Neuronal stem cell (in vitro differentiated cells): ENCODE results near the gene CADM3.
A peak's percentile ranks its signal among the peaks of the same experiment; 100 is the strongest.

Experiments
- DNase-seq: peaks from one replicate; pipeline ENCODE4 v3.0.0-alpha.2; 2013; ENCODE audit warnings: low spot score
- H2AFZ ChIP-seq: one replicate; pipeline ENCODE4 v1.6.1; 2013; ENCODE audit warnings: mild to moderate bottlenecking, low read length, inconsistent platforms
- H2AK5ac ChIP-seq: 2 replicates; pipeline ENCODE4 v1.6.1; 2013; ENCODE audit warnings: low read depth, mild to moderate bottlenecking, inconsistent platforms, low read length, moderate library complexity, mixed read lengths
- H2BK120ac ChIP-seq: 2 replicates; pipeline ENCODE4 v1.6.1; 2013; ENCODE audit warnings: low read depth, mild to moderate bottlenecking, inconsistent platforms, low read length, moderate library complexity, mixed read lengths
- H2BK12ac ChIP-seq: one replicate; pipeline ENCODE4 v1.6.1; 2013; ENCODE audit warnings: low read length, inconsistent platforms
- H2BK15ac ChIP-seq: 2 replicates; pipeline ENCODE4 v1.6.1; 2013; ENCODE audit warnings: mild to moderate bottlenecking, low read length, inconsistent platforms, mixed read lengths
- H2BK5ac ChIP-seq: one replicate; pipeline ENCODE4 v1.6.1; 2013; ENCODE audit warnings: inconsistent platforms, mild to moderate bottlenecking, low read length, moderate library complexity
- H3K14ac ChIP-seq: one replicate; pipeline ENCODE4 v1.6.1; 2013; ENCODE audit warnings: low read length, inconsistent platforms
- H3K18ac ChIP-seq: 2 replicates; pipeline ENCODE4 v1.6.1; 2013; ENCODE audit warnings: low read length, inconsistent platforms
- H3K23ac ChIP-seq: 2 replicates; pipeline ENCODE4 v1.6.1; 2013; ENCODE audit warnings: low read depth, mild to moderate bottlenecking, mixed read lengths, low read length, inconsistent platforms; ENCODE audit not compliant: poor library complexity
- H3K27ac ChIP-seq: replicated peaks from 3 replicates; pipeline ENCODE4 v1.5.1; 2013; ENCODE audit warnings: low read length, inconsistent platforms
- H3K27me3 ChIP-seq, 3 experiments: 2 replicates each; pipeline ENCODE4 v1.6.1; 2013; ENCODE audit warnings: low read length in 3 of 3, mild to moderate bottlenecking in 2 of 3, inconsistent platforms in 1 of 3, low read depth in 1 of 3, mixed read lengths in 1 of 3, moderate library complexity in 1 of 3; ENCODE audit not compliant: control insufficient read depth in 3 of 3, insufficient read depth in 3 of 3
- H3K36me3 ChIP-seq, 2 donors: replicated peaks in 1 of 2; 2 replicates each; pipeline ENCODE4 v1.6.1; 2013; ENCODE audit warnings: low read length in 2 of 2; ENCODE audit not compliant: control insufficient read depth in 2 of 2, insufficient read depth in 2 of 2
- H3K4ac ChIP-seq: 2 replicates; pipeline ENCODE4 v1.6.1; 2013; ENCODE audit warnings: inconsistent platforms, mild to moderate bottlenecking, low read length, moderate library complexity
- H3K4me1 ChIP-seq, 2 donors: 1 replicate in 1 of 2; 2 replicates in 1 of 2; pipeline ENCODE4 v1.6.1; 2013; ENCODE audit warnings: low read length in 2 of 2, low read depth in 1 of 2; ENCODE audit not compliant: control insufficient read depth in 2 of 2, insufficient read depth in 1 of 2
- H3K4me2 ChIP-seq: one replicate; pipeline ENCODE4 v1.6.1; 2013; ENCODE audit warnings: mild to moderate bottlenecking, low read length, inconsistent platforms; ENCODE audit not compliant: insufficient read depth, poor library complexity, severe bottlenecking
- H3K4me3 ChIP-seq, 2 donors: 2 replicates each; pipeline ENCODE4 v1.5.1; 2013; ENCODE audit warnings: low read length in 2 of 2, mild to moderate bottlenecking in 2 of 2, inconsistent platforms in 1 of 2, moderate library complexity in 1 of 2
- H3K79me1 ChIP-seq: one replicate; pipeline ENCODE4 v1.6.1; 2013; ENCODE audit warnings: low read depth, mild to moderate bottlenecking, inconsistent platforms, low read length, moderate library complexity
- H3K9ac ChIP-seq: one replicate; pipeline ENCODE4 v1.6.1; 2013; ENCODE audit warnings: mild to moderate bottlenecking, low read depth, low read length, inconsistent platforms; ENCODE audit not compliant: poor library complexity
- H3K9me3 ChIP-seq, 2 donors: replicated peaks in 1 of 2; 2 replicates each; pipeline versions ENCODE3 to v1.6.1; 2013; ENCODE audit warnings: low read length in 2 of 2, mild to moderate bottlenecking in 2 of 2, inconsistent platforms in 1 of 2, low read depth in 1 of 2, mixed read lengths in 1 of 2, moderate library complexity in 1 of 2; ENCODE audit not compliant: control insufficient read depth in 2 of 2, insufficient read depth in 1 of 2
- H4K8ac ChIP-seq: one replicate; pipeline ENCODE4 v1.6.1; 2013; ENCODE audit warnings: low read depth, mild to moderate bottlenecking, inconsistent platforms, low read length, moderate library complexity
- H4K91ac ChIP-seq: one replicate; pipeline ENCODE4 v1.6.1; 2013; ENCODE audit warnings: low read length, low read depth, mild to moderate bottlenecking, inconsistent platforms; ENCODE audit not compliant: poor library complexity
- WGBS, 2 donors: extraction: QIAGEN DNeasy Blood & Tissue Kit; methylation state at CpG; one replicate each; pipeline ENCODE4 v1.1.7; 2013; ENCODE audit warnings: missing lambda C conversion rate in 2 of 2, mixed read lengths in 1 of 2; ENCODE audit not compliant: insufficient read length in 2 of 2, insufficient replicate concordance in 1 of 2; ENCODE audit errors: extremely low coverage in 2 of 2; 5-methylcytosine and 5-hydroxymethylcytosine counted together

Gene CADM3

DNA sequence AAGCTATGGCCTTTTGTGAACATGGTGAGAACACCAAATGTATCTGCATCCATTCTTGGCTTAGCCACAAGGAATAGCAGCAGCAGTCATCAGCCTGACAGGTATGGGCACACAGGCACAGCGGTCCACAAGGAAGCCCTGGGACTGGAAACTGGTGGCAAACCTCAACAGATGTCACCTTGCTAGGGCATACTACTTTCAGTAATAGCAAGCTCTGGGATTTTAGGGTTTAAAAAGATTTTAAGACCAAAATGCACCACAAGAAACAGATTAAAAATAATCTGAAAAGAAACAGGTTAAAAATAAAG lies 9.7 kb upstream of the CADM3 start:
- WGBS, 2 donors = no CpG with 5 or more reads among the region's 1 CpG
- Histone ChIP-seq H3K23ac (no peak overlapping the region), H2BK120ac (no peak overlapping the region), H2BK15ac (no peak overlapping the region), H3K9me3 (no peaks in the 10 kb centered on the region), H3K4me2 (no peak overlapping the region), H3K27me3 (no peaks in the 10 kb centered on the region), H3K4ac (no peak overlapping the region), H2BK5ac (no peak overlapping the region), H3K4me3 (peak overlapping the region in 1 of 2 donors; percentile 57), H4K8ac (no peak overlapping the region), H3K18ac (no peak overlapping the region), H3K27ac (no peak overlapping the region), H4K91ac (no peak overlapping the region), H3K9ac (no peak overlapping the region), H3K79me1 (no peaks in the 10 kb centered on the region), H2AFZ (no peak overlapping the region), H3K4me1 (peaks cover 4% of the 10 kb centered on the region in 2 donors), H2BK12ac (no peak overlapping the region), H3K36me3 (no peaks in the 10 kb centered on the region), H2AK5ac (no peak overlapping the region), H3K14ac (no peak overlapping the region)
- DNase-seq = no peak

DNA sequence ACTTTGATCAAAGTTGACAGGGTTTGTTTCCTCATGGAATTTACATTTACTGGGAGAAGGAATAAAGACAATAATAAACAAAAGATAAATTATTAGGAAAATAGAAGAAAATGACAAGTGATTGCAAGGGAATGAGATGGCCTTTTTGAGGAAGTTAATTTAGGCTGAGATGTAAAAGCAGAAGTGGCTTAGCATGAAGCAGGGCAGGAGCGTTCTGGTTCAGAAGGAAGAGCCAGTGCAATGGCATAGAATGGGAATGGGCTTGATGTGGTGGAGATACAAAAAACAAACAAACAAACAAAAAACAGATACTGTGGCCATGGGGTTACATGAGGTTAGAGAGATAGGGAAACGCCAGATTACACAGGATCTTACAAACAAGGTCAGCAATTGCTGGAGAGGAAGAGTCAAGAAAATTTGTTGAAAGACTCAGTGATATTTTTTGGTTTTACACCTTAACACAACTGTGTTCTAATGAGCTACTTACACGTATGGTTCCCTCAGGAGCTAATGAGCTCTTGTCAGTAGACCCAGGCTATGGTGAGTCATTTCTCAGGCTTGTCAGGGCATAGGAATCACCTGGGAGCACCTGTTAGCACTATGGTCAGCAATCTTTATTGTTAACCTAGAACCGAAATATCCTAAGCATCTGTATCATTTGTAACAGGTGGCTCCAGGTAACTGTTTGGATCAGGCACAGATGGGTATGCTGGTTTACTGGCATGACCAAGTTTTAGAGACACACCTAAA lies 8.7 kb upstream of the CADM3 start:
- Histone ChIP-seq H2AFZ (no peak overlapping the region), H3K36me3 (no peaks in the 10 kb centered on the region), H3K27me3 (no peaks in the 10 kb centered on the region), H2BK120ac (no peak overlapping the region), H2AK5ac (no peak overlapping the region), H2BK12ac (no peak overlapping the region), H3K9me3 (no peaks in the 10 kb centered on the region), H3K4me3 (no peak overlapping the region), H3K4me2 (no peak overlapping the region), H3K23ac (no peak overlapping the region), H3K4ac (no peak overlapping the region), H4K8ac (no peak overlapping the region), H2BK15ac (no peak overlapping the region), H3K18ac (no peak overlapping the region), H4K91ac (no peak overlapping the region), H3K14ac (no peak overlapping the region), H3K79me1 (no peaks in the 10 kb centered on the region), H3K9ac (no peak overlapping the region), H3K27ac (no peak overlapping the region), H2BK5ac (no peak overlapping the region), H3K4me1 (peaks cover 4% of the 10 kb centered on the region in 2 donors)
- WGBS, 2 donors = no CpG with 5 or more reads among the region's 4 CpGs
- no peak for DNase-seq

DNA sequence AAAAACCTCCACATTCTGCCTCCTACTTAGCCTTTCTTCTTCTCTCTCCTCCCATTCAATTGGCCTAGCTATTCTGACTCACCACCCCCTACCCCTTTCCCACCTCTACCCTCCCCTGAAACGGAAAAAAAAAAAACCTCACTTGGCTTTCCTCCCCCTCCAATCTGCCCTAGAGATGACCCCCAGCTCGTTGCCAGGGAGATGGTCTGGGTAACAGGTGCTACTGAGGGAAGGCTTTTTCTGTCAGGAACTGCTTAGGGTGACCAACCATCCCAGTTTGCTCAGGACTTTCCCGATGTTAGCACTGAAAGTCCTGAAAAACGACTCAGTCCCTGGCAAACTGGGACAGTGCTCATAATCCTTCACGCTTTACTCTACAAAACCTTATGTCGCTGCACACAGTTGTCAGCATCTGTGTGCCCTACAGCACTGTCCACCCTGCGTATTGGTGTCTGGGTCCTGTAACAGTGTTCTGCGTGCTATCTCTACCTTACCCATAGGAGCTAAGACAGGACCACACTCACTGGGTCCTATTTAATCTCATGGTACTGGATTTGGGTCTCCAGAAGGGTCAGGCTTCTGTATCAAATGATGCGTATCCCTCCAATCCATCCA lies 7.7 kb upstream of the CADM3 start:
- Histone ChIP-seq H3K18ac (no peak overlapping the region), H3K4me1 (peaks cover 4% of the 10 kb centered on the region in 2 donors), H3K9ac (no peak overlapping the region), H4K91ac (no peak overlapping the region), H2BK120ac (no peak overlapping the region), H3K36me3 (no peaks in the 10 kb centered on the region), H2BK15ac (no peak overlapping the region), H3K27me3 (no peaks in the 10 kb centered on the region), H3K9me3 (no peaks in the 10 kb centered on the region), H3K4me2 (no peak overlapping the region), H3K27ac (no peak overlapping the region), H2AK5ac (no peak overlapping the region), H3K4me3 (no peak overlapping the region), H2BK5ac (no peak overlapping the region), H2AFZ (no peak overlapping the region), H3K23ac (no peak overlapping the region), H3K4ac (no peak overlapping the region), H3K14ac (no peak overlapping the region), H3K79me1 (no peaks in the 10 kb centered on the region), H4K8ac (no peak overlapping the region), H2BK12ac (no peak overlapping the region)
- no CpG with 5 or more reads among the region's 9 CpGs for WGBS, 2 donors
- DNase-seq = no peak

DNA sequence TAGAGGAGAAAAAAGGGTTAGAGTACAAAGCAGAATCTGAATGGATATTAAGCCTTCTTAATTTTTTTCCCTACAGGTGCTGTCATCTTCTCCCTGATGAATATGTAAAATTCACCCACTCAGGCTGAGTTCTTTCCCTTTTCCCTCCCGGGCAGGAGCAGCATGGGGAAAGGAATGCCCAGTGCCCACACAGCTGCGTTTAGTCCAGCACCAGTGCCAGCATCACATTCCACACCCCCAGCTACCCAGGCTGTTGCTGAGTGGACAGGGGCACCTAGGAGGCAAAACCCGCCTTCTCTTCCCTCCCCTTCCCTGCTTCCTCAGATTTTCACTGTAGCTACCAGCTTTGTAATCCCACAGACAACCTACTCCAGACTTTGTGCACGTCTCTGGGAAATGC lies 3.4 kb upstream of the CADM3 start:
- H3K4me2 ChIP-seq = no peak overlapping the region
- peaks cover 0 to 13% (median 0%) of the 10 kb centered on the region in 3 experiments for H3K27me3 ChIP-seq
- H4K8ac ChIP-seq = no peak overlapping the region
- H3K27ac ChIP-seq = no peak overlapping the region
- H2AFZ ChIP-seq = no peak overlapping the region
- no peak overlapping the region for H3K4ac ChIP-seq
- no peak overlapping the region for H2AK5ac ChIP-seq
- H3K4me3 ChIP-seq = no peak overlapping the region
- no peak for DNase-seq
- H3K14ac ChIP-seq = no peak overlapping the region
- H4K91ac ChIP-seq = no peak overlapping the region
- no peak overlapping the region for H2BK120ac ChIP-seq
- H3K18ac ChIP-seq = no peak overlapping the region
- H3K9me3 ChIP-seq = no peaks in the 10 kb centered on the region
- H2BK12ac ChIP-seq = no peak overlapping the region
- H3K9ac ChIP-seq = no peak overlapping the region
- H2BK5ac ChIP-seq = no peak overlapping the region
- peaks cover 3% of the 10 kb centered on the region for H3K79me1 ChIP-seq
- H3K4me1 ChIP-seq = peaks cover 9 to 14% of the 10 kb centered on the region in 2 donors
- WGBS, 2 donors = no CpG with 5 or more reads among the region's 4 CpGs
- H2BK15ac ChIP-seq = no peak overlapping the region
- H3K23ac ChIP-seq = no peak overlapping the region
- H3K36me3 ChIP-seq = no peaks in the 10 kb centered on the region
